GM19023 (cell line): Measurements from ENCODE around the gene PACRG.

Source experiments
- ATAC-seq: cut with Tn5 transposase; IDR thresholded peaks from one replicate; pipeline ENCODE4 v1.9.1; 2021; ENCODE audit warnings: mild to moderate bottlenecking, moderate library complexity; ENCODE audit not compliant: unreplicated experiment

The PACRG gene

GRCh38 chr6:163165155-163165910, 437.6 kb downstream of the PACRG start:
- ATAC-seq = no peak

DNA sequence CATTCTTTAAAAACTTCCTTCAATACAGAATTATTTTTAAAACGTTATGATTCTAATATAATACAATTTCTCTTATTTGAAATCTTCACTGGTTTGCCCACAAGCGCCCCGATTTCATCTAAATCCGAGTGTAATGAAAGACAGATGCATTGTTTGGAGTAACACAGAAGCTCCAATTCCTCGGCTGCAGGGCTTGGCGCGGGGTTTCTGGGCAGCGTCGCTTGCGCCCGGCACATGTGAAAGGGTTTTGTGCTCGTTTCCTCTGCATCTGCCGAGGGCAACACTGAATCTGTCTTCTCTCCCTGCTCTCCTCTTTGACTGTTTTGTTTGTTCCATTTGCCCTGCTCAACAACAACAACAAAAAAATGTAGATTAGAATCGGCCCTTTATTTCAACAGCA, 438.1 kb downstream of the PACRG start:
- no peak for ATAC-seq

GRCh38 chr6:163166507-163166906, 438.7 kb downstream of the PACRG start:
- no peak for ATAC-seq

- ATAC-seq = no peak
These were observed 441.7 kb downstream of the PACRG start for GRCh38 chr6:163169521-163169920.

DNA sequence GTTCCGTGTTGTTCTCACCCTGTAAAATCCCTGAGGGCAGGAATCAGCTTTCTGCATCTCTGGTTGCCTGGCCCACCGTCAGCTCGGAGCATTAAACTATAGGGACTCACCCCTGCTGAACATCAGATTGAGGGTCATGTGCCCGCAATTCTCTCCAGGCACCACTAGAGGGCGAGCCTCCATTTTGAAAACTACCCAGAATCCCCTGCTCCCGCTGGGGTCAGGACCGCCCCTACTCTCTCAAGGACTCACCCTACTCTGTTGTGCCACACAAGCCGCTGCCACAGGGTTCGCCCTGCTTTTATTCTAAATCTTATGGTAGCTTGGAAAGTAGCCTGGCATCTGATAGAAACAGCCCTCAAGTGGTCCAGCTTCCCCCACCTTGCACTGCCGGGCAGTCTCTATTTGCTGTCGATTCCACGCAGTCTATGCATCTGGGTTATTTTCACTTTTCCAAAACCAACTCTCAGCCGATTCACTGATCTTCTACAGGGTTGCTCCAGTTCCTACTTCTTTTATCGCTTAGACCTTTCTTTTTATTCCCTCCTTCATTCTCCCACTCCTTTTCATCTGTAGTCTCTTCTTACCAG, 442.6 kb downstream of the PACRG start:
- ATAC-seq = peak; percentile 72

DNA sequence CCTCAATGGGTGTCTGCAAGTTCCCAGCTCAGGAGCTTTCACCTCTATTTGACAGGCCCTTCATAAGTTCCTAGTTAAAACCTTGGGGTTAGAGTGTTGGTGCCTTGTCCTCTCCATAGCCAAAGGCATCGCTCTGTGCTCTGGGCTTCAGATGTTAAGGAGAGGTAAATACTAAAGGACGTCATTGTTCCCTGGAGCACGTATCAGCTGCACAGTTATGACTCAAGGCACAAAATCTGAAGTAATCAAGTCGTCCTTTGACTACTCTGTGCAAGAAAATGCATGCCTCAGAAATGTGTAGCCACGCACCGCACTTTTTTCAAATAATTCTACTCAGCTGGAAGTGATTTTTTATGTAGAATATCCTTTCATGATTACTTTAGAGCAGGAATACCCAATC, 446.0 kb downstream of the PACRG start:
- ATAC-seq = no peak

GRCh38 chr6:163175301-163175700, 447.5 kb downstream of the PACRG start:
- ATAC-seq = no peak

GRCh38 chr6:163176097-163176496, 448.3 kb downstream of the PACRG start:
- no peak for ATAC-seq

DNA sequence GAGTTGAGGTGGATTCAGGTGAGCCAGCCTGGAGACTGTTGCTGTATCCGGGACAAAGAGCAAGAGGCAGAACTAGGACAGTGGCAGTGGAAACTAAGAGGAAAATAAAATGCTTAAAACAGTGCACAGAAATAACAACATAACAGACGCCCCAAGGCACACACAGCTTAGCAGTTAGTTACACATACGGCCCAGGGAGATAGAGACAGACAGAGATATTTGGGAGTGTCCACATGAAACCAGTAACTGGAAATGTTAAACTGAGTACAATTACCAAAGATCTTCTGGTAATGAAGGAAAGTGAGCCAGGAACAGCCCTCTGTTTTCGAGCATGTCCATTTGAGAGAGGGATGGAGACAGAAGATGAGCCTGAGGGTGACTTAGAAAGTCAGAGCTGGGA, 449.2 kb downstream of the PACRG start:
- no peak for ATAC-seq

DNA sequence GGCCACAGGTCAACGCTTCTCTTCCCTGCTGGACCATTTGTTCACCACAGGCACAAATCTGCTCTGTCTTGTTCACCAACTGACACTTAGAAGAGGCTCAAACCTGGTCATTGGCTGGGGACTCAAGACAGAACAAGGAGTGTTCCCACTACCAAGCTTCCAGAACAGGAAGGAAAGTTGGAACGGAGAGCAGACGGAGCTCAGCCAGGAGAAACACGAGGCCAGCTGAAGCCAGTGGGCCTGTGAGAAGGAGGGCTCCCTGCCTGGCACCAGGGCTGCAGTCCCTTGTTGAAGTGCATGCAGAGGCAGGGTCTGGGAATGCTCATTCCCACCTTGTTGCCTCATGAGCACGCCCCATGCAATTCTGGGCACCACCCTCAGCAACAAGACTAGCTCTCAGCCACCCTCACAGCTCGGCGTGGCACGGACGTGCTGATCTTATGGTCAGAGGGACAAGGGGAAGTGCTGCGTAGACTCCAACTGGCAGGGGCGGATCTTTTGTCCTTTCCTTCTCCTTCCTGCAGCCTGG, 450.2 kb downstream of the PACRG start:
- ATAC-seq = no peak

DNA sequence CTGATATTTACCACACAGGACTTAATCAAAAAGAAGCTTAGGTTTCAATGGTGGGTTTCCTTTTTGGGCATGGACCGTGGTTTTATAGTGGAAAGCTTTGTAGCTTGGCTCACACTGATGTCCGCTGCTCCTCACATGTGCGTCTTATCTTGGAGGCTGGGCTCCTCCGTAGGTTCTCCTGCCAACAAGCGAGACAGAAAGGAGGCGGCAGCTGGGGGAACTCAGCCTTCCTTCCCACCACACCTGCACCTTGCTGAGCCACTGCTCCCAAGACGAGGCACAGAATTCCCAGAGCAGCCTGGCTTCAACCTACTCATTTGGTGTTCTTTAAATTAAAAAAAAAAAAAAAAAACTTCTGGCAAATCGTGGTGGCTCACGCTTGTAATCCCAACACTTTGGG, 451.3 kb downstream of the PACRG start:
- ATAC-seq = no peak

GRCh38 chr6:163179721-163180120, 451.9 kb downstream of the PACRG start:
- no peak for ATAC-seq

DNA sequence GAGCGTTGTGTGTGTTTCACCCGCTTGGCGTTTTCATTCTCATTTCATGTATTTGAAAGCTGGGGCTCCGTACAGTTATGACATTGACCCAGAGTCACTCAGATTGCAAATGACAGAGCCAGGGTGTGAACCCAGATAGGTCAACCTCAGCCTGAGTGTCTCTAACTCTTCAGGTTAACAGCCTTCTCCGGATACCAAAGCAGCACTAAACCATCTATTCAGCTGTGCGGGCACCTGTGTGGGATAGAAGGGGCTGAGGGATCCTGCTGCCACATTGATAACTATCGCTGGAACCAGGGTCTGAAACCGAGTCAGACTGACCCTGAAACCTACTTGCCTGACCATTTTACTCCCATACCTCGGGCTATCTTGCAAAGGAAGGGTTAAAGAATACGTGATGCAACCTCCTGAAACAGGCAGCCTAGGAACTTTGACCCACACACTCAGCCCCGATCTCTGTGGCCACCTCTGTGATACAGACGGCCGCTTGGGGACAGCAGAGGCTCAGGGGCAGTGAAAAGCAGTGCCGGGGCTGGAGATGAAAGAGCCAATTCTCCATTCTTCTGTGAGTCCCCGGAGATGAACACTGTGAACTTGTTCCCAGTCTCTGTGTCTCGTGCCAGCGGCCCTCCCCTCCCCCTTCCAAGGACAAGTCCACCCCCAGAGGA, 453.2 kb downstream of the PACRG start:
- ATAC-seq = no peak

DNA sequence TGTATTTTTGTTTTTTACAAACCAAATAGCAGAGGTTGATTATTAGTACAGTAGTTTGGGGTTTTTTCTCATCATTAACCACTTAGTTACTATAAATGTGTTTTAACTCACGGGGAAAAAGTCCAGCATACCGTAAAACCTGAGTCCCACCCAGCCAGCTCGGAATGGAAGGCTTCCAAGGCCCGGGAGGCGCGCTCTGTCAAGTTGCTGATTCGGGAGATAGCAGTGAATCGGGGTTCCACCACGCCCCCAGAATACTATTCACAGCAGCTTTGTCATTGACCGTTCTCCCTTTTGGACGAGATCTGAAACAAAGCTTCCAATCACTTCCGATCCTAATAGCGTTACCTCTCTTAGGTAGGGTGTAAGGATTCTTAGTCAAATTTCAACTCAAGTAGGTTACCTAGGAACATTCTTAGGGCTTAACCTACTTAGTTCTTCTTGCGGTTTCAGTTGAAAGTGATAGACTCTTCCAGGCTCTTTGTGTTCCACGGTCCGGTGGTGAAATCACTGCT, 453.9 kb downstream of the PACRG start:
- no peak for ATAC-seq

DNA sequence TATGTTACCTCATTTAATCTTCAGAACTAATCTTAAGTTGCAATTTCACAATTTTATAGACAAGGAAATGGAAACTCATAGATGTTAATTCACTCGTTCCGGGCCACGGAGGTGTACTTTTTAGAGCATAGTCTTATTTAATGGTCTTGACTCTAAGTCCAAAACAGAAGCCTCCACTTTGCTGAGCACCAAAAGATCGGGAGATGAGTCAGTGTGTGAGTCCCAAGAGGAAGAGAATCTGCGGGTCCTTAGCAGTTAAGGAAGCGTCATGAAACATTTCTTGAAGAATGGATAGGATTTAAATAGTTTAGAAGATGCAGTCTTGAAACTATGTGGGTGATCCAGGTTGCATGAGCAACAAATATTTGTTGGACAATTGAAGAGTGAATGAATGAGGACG, 454.9 kb downstream of the PACRG start:
- no peak for ATAC-seq

- no peak for ATAC-seq
These were observed 456.0 kb downstream of the PACRG start for GRCh38 chr6:163183806-163184205.

DNA sequence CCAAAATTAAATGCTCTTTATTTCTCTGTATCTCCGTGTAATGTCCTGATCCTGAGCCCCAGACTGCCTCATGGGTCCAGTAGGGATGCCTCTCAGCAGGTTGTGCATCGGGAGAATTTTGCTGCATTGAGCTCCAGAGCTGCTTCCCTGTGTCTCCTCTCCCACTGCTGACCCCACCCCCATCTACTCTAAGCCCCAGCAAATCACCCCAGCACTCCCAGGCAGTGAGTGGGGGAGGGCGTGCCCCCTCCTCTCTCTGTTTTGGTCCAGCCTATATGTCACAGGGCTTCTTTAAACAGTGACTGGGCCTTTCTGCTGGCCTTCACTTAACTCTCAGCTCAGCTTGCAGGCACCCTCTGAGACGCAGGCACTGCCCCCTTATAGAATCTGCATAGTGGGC, 458.0 kb downstream of the PACRG start:
- no peak for ATAC-seq

GRCh38 chr6:163186527-163186926, 458.8 kb downstream of the PACRG start:
- ATAC-seq = no peak

GRCh38 chr6:163187201-163187600, 459.4 kb downstream of the PACRG start:
- ATAC-seq = no peak

DNA sequence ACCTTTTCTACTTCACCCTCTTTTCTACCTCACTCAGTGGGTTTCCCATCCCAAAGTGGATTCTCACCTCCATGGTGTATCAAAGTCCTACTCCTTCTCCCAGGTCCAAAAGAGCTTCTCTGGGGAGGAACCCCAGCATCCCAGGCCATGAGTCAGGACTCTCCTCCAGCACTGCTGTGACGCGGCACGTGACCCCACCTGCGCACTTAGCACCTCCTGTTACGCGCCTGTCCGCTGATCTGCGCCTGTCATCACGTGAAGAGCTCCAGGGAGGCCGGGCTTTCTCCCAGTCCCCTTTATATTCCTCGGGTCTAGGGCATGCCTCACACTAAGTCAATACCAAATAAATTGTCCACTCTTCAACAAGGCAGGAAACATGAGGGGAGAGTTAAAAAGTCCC, 459.8 kb downstream of the PACRG start:
- ATAC-seq = no peak

DNA sequence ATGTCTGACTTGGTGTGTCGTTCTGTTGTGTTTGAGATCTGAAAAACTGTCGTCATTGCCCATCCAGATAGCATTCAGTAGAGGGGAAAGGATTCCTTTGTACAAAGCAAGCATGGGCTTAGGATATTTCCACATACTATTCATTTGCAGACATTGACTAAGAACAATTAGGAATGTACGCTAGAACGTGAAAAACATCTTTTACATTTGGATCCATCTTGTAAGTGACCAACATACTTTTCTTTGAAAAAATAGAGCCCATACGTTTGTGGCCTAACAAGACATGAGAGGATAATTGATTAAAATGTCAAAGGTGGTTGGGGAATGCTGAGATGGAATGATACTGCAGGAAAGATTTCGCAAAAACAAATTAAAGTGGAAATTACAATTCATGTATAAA, 461.0 kb downstream of the PACRG start:
- no peak for ATAC-seq

DNA sequence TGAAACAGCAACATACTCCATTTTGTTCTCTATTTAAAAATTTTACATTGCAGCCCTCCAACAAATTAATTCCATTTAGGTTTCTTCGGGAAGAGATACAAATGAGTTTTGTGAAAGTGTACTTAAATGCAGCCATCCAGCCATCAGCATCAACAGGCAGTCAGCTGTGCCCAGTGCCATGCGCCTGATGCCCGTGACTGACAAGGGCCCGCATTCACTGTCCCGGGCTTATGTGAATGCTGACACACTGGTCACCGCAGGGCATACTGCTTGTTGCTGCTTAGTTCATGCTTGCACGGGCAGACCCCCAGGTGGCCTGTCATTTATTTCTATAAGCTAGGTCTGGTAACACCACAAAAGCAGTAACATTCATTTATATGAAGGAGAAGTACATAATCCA, 461.8 kb downstream of the PACRG start:
- no peak for ATAC-seq
